GM23338 (cell line): ENCODE results near the gene FRY. TPM values are rescaled to one million over a fixed set of nuclear protein-coding genes. Genes with fewer than 3 reads are reported as not detected.

ENCODE experiments used
- ATAC-seq: fragments of 200-7000 bp; cut with Tn5 transposase; 3 replicates; pipeline ENCODE4 v1.9.1; 2020
- DNase-seq: peaks from one replicate; pipeline ENCODE4 v3.0.0-alpha.2; 2015; ENCODE audit warnings: low spot score
- H2AFZ ChIP-seq: fragments of 200-600 bp; sonication (generic); 2 replicates; pipeline ENCODE4 v1.8.0; 2016; ENCODE audit warnings: antibody characterized with exemption, mild to moderate bottlenecking, moderate library complexity
- H3F3A ChIP-seq: fragments of 200-600 bp; sonication (generic); replicated peaks from 2 replicates; pipeline ENCODE4 v1.8.0; 2017; ENCODE audit warnings: antibody characterized with exemption, mixed run types, low read depth
- H3K27ac ChIP-seq: fragments of 200-600 bp; sonication (generic); 2 replicates; pipeline ENCODE4 v1.6.1; 2016; ENCODE audit warnings: low read depth
- H3K27me3 ChIP-seq: fragments of 200-600 bp; sonication (generic); 2 replicates; pipeline ENCODE4 v1.8.0; 2016; ENCODE audit warnings: mild to moderate bottlenecking, mixed run types, moderate library complexity; ENCODE audit not compliant: insufficient read depth
- H3K36me3 ChIP-seq: fragments of 200-600 bp; sonication (generic); 2 replicates; pipeline ENCODE4 v1.8.0; 2016; ENCODE audit warnings: mild to moderate bottlenecking; ENCODE audit not compliant: insufficient read depth
- H3K4me1 ChIP-seq: fragments of 200-600 bp; sonication (generic); 2 replicates; pipeline ENCODE4 v1.8.0; 2016; ENCODE audit warnings: mild to moderate bottlenecking, moderate library complexity; ENCODE audit not compliant: insufficient read depth
- H3K4me2 ChIP-seq: fragments of 200-600 bp; sonication (generic); 2 replicates; pipeline ENCODE4 v1.7.1; 2017; ENCODE audit warnings: mixed run types
- H3K4me3 ChIP-seq: fragments of 200-600 bp; sonication (generic); 2 replicates; pipeline ENCODE4 v1.6.1; 2016; ENCODE audit warnings: mixed run types
- H3K79me2 ChIP-seq: fragments of 200-600 bp; sonication (generic); replicated peaks from 2 replicates; pipeline ENCODE4 v1.8.0; 2017; ENCODE audit warnings: mild to moderate bottlenecking; ENCODE audit not compliant: insufficient read depth
- H3K9me2 ChIP-seq: fragments of 200-600 bp; sonication (generic); 2 replicates; pipeline ENCODE4 v1.8.0; 2017; ENCODE audit not compliant: insufficient read depth
- H4K20me1 ChIP-seq: fragments of 200-600 bp; sonication (generic); replicated peaks from 2 replicates; pipeline ENCODE4 v1.8.0; 2017; ENCODE audit warnings: mild to moderate bottlenecking; ENCODE audit not compliant: insufficient read depth
- H3K27ac Mint-ChIP-seq: 2 replicates; pipeline ENCODE4 v1.8.0; 2020; ENCODE audit warnings: inconsistent platforms, mild to moderate bottlenecking, moderate library complexity, mixed read lengths
- H3K27me3 Mint-ChIP-seq: 3 replicates; pipeline ENCODE4 v1.8.0; 2022; ENCODE audit warnings: low read depth, mild to moderate bottlenecking, moderate library complexity, mixed read lengths, inconsistent platforms; ENCODE audit not compliant: insufficient read depth, poor library complexity
- H3K36me3 Mint-ChIP-seq: 3 replicates; pipeline ENCODE4 v1.8.0; 2021; ENCODE audit warnings: low read depth, mild to moderate bottlenecking, inconsistent platforms, moderate library complexity, mixed read lengths
- H3K4me1 Mint-ChIP-seq: 3 replicates; pipeline ENCODE4 v1.8.0; 2020; ENCODE audit warnings: mild to moderate bottlenecking, inconsistent platforms, mixed read lengths
- H3K4me3 Mint-ChIP-seq: 3 replicates; pipeline ENCODE4 v1.8.0; 2021; ENCODE audit warnings: moderate library complexity, mild to moderate bottlenecking, inconsistent platforms, mixed read lengths
- H3K9me3 Mint-ChIP-seq: 3 replicates; pipeline ENCODE4 v1.8.0; 2020; ENCODE audit warnings: moderate library complexity, mild to moderate bottlenecking, inconsistent platforms, mixed read lengths
- CREB1 ChIP-seq: fragments of 250-450 bp; sonication (Bioruptor Pico); IDR thresholded peaks from 2 replicates; pipeline ENCODE4 v1.5.0; 2020; ENCODE audit warnings: low read depth, mild to moderate bottlenecking, moderate library complexity
- EZH2 ChIP-seq: fragments of 200-600 bp; sonication (generic); IDR thresholded peaks from one replicate; pipeline ENCODE4 v1.8.0; 2017; ENCODE audit warnings: antibody characterized with exemption, mild to moderate bottlenecking, low read depth; ENCODE audit not compliant: unreplicated experiment
- EZH2phosphoT487 ChIP-seq: fragments of 200-600 bp; sonication (generic); IDR thresholded peaks from one replicate; pipeline ENCODE4 v1.8.1; 2018; ENCODE audit warnings: antibody characterized with exemption; ENCODE audit not compliant: unreplicated experiment
- JUNB ChIP-seq: IDR thresholded peaks from one replicate; pipeline ENCODE4 v1.6.1; 2016; ENCODE audit warnings: antibody characterized with exemption; ENCODE audit not compliant: unreplicated experiment
- NANOG ChIP-seq: IDR thresholded peaks from 2 replicates; pipeline ENCODE4 v1.6.1; 2016; ENCODE audit warnings: antibody characterized with exemption, borderline replicate concordance
- POLR2AphosphoS5 ChIP-seq: IDR thresholded peaks from 2 replicates; pipeline ENCODE4 v1.6.1; 2016; ENCODE audit warnings: antibody characterized with exemption, low read depth
- REST ChIP-seq: IDR thresholded peaks from one replicate; pipeline ENCODE4 v1.6.1; 2018; ENCODE audit warnings: antibody characterized with exemption; ENCODE audit not compliant: unreplicated experiment
- STAT1 ChIP-seq: IDR thresholded peaks from one replicate; pipeline ENCODE4 v1.6.1; 2016; ENCODE audit warnings: antibody characterized with exemption; ENCODE audit not compliant: unreplicated experiment
- ZNF114 ChIP-seq: fragments of 250-450 bp; sonication (Bioruptor Pico); IDR thresholded peaks from 2 replicates; pipeline ENCODE4 v1.5.0; 2020; ENCODE audit warnings: mild to moderate bottlenecking, moderate library complexity
- ZNF331 ChIP-seq: fragments of 250-450 bp; sonication (Bioruptor Pico); IDR thresholded peaks from 2 replicates; pipeline ENCODE4 v1.5.0; 2020; ENCODE audit warnings: low read depth, mild to moderate bottlenecking, moderate library complexity
- polyA plus RNA-seq: library from polyadenylated mRNA; unstranded; fragments of >200 nt; fragmentation: Nextera tagmentation; extraction: Ambion mirVana; gene quantifications from 2 replicates; pipeline ENCODE4 v1.2.1, GENCODE V29; 2016
- total RNA-seq: library from RNA; depleted of rRNA; stranded (reverse); fragments of >200 nt; shearing (Covaris generic); gene quantifications from 2 replicates; pipeline ENCODE4 v1.2.3, GENCODE V29; 2014
- TF ChIP-seq, protein P1 (sequence below), 2 experiments: fragments of 200-600 bp in 1 of 2; sonication (generic) in 1 of 2; conservative IDR thresholded peaks; 2 replicates each; pipeline versions ENCODE4 v1.5.1 to v1.6.1; 2016 to 2017; ENCODE audit warnings: antibody characterized with exemption in 2 of 2, low read depth in 2 of 2, mild to moderate bottlenecking in 2 of 2, moderate library complexity in 1 of 2
- TF ChIP-seq, protein P2 (sequence below): IDR thresholded peaks from 2 replicates; pipeline ENCODE4 v1.6.1; 2016; ENCODE audit warnings: antibody characterized with exemption

The FRY gene
- total and polyA plus RNA-seq, 2 experiments from 2014 or later: 2.4 to 10.1 TPM

- peak; percentile 76 for ATAC-seq
- no peak overlapping the region for H2AFZ ChIP-seq
Observed at GRCh38 chr13:32228330-32229041, 196.9 kb downstream of the FRY start.

GRCh38 chr13:32229443-32229842, 197.9 kb downstream of the FRY start:
- H2AFZ ChIP-seq: no peak overlapping the region
- Mint-ChIP-seq H3K4me1 (peaks cover 3% of the 10 kb centered on the region; the same call in 1 of the 3 replicates), H3K4me3 (no peak overlapping the region), H3K9me3 (no peaks in the 10 kb centered on the region), H3K36me3 (no peaks in the 10 kb centered on the region; the same call in 2 of the 3 replicates), H3K27me3 (peaks cover 3% of the 10 kb centered on the region), H3K27ac (no peak overlapping the region)
- H3K4me1 ChIP-seq: peaks cover 2% of the 10 kb centered on the region; the same call in 1 of the 2 replicates
- H3K27me3 ChIP-seq: no peaks in the 10 kb centered on the region
- no peaks in the 10 kb centered on the region for H3K9me2 ChIP-seq
- ATAC-seq (no peak), DNase-seq (no peak)
- H3K4me3 ChIP-seq: no peak overlapping the region
- H3K27ac ChIP-seq: no peak overlapping the region
- H3F3A ChIP-seq: no peaks in the 10 kb centered on the region
- H3K36me3 ChIP-seq: no peaks in the 10 kb centered on the region
- no peak overlapping the region for H3K4me2 ChIP-seq
- H4K20me1 ChIP-seq: no peaks in the 10 kb centered on the region
- H3K79me2 ChIP-seq: no peaks in the 10 kb centered on the region
- TF ChIP-seq ZNF114 (CRISPR knock-in tag) (no peak), STAT1 (no peak), EZH2 (no peak), POLR2AphosphoS5 (no peak), EZH2phosphoT487 (no peak), ZNF331 (CRISPR knock-in tag) (no peak), CREB1 (CRISPR knock-in tag) (no peak), NANOG (no peak), JUNB (no peak)
- TF ChIP-seq, protein P1, sequence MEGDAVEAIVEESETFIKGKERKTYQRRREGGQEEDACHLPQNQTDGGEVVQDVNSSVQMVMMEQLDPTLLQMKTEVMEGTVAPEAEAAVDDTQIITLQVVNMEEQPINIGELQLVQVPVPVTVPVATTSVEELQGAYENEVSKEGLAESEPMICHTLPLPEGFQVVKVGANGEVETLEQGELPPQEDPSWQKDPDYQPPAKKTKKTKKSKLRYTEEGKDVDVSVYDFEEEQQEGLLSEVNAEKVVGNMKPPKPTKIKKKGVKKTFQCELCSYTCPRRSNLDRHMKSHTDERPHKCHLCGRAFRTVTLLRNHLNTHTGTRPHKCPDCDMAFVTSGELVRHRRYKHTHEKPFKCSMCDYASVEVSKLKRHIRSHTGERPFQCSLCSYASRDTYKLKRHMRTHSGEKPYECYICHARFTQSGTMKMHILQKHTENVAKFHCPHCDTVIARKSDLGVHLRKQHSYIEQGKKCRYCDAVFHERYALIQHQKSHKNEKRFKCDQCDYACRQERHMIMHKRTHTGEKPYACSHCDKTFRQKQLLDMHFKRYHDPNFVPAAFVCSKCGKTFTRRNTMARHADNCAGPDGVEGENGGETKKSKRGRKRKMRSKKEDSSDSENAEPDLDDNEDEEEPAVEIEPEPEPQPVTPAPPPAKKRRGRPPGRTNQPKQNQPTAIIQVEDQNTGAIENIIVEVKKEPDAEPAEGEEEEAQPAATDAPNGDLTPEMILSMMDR (conservative IDR thresholded peaks at IDR 0.05; ENCODE audit: low read depth in 2 of 2): no peak

More at GRCh38 chr13:32228330-32229041, 196.9 kb downstream of the FRY start:
- H3K9me3 Mint-ChIP-seq: no peaks in the 10 kb centered on the region
- H3K4me3 ChIP-seq: no peak overlapping the region
- no peak overlapping the region for H3K27ac ChIP-seq
- H3F3A ChIP-seq: no peaks in the 10 kb centered on the region
- H3K4me1 ChIP-seq: peaks cover 2% of the 10 kb centered on the region; the same call in 1 of the 2 replicates
- no peak overlapping the region for H3K27ac Mint-ChIP-seq
- H3K27me3 Mint-ChIP-seq: peaks cover 3% of the 10 kb centered on the region
- H3K4me3 Mint-ChIP-seq: no peak overlapping the region
- H3K36me3 Mint-ChIP-seq: no peaks in the 10 kb centered on the region; the same call in 2 of the 3 replicates
- no peaks in the 10 kb centered on the region for H3K79me2 ChIP-seq
- H4K20me1 ChIP-seq: no peaks in the 10 kb centered on the region
- peaks cover 3% of the 10 kb centered on the region; the same call in 1 of the 3 replicates for H3K4me1 Mint-ChIP-seq
- H3K27me3 ChIP-seq: no peaks in the 10 kb centered on the region
- no peaks in the 10 kb centered on the region for H3K36me3 ChIP-seq
- no peaks in the 10 kb centered on the region for H3K9me2 ChIP-seq
- DNase-seq: peak; percentile 36
- no peak for TF ChIP-seq REST
- TF ChIP-seq, protein P2, sequence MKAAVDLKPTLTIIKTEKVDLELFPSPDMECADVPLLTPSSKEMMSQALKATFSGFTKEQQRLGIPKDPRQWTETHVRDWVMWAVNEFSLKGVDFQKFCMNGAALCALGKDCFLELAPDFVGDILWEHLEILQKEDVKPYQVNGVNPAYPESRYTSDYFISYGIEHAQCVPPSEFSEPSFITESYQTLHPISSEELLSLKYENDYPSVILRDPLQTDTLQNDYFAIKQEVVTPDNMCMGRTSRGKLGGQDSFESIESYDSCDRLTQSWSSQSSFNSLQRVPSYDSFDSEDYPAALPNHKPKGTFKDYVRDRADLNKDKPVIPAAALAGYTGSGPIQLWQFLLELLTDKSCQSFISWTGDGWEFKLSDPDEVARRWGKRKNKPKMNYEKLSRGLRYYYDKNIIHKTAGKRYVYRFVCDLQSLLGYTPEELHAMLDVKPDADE: no peak
- no peak overlapping the region for H3K4me2 ChIP-seq
